Suprapubic skin (tissue), 4 donors: ENCODE data around the gene SLC22A13. TPM values are rescaled to one million over a fixed set of nuclear protein-coding genes. Genes with fewer than 3 reads are reported as not detected.

Experiments used
- DNase-seq, 2 donors: peaks; one replicate each; pipeline ENCODE4 v3.0.0-alpha.2; 2019; ENCODE audit warnings: low spot score in 2 of 2
- H3K27ac ChIP-seq: fragments of 200-600 bp; sonication (generic); one replicate; pipeline ENCODE4 v1.5.1; 2019
- H3K27me3 ChIP-seq: fragments of 200-600 bp; sonication (generic); one replicate; pipeline ENCODE4 v1.5.1; 2019
- H3K36me3 ChIP-seq: fragments of 200-600 bp; sonication (generic); one replicate; pipeline ENCODE4 v1.5.1; 2019
- H3K4me1 ChIP-seq: fragments of 200-600 bp; sonication (generic); one replicate; pipeline ENCODE4 v1.5.1; 2019
- H3K4me3 ChIP-seq: fragments of 200-600 bp; sonication (generic); one replicate; pipeline ENCODE4 v1.5.1; 2019; ENCODE audit warnings: mild to moderate bottlenecking
- H3K9me3 ChIP-seq: fragments of 200-600 bp; sonication (generic); one replicate; pipeline ENCODE4 v1.5.1; 2019
- CTCF ChIP-seq, 2 donors: fragments of 200-600 bp in 1 of 2; fragments of 450-650 bp in 1 of 2; sonication (generic) in 1 of 2; IDR thresholded peaks; one replicate each; pipeline ENCODE4 v1.5.1; 2016 to 2019; ENCODE audit warnings: antibody characterized with exemption in 2 of 2, mild to moderate bottlenecking in 1 of 2, moderate library complexity in 1 of 2
- EP300 ChIP-seq: sonication (generic); formaldehyde crosslinking; IDR thresholded peaks from one replicate; pipeline ENCODE4 v1.6.1; 2017; ENCODE audit warnings: antibody characterized with exemption
- POLR2A ChIP-seq, 2 donors: fragments of 450-650 bp; IDR thresholded peaks; one replicate each; pipeline ENCODE4 v1.6.1; 2017; ENCODE audit warnings: antibody characterized with exemption in 2 of 2, mild to moderate bottlenecking in 2 of 2, moderate library complexity in 2 of 2
- POLR2AphosphoS5 ChIP-seq, 3 donors: sonication (generic); formaldehyde crosslinking; IDR thresholded peaks; one replicate each; pipeline ENCODE4 v1.6.1; 2017; ENCODE audit warnings: antibody characterized with exemption in 3 of 3
- WGBS: methylation state at CpG from one replicate; pipeline ENCODE4 v1.1.5; 2018; 5-methylcytosine and 5-hydroxymethylcytosine counted together
- total RNA-seq, 4 donors: library from RNA; depleted of rRNA; stranded (reverse); fragments of >200 nt; gene quantifications; one replicate each; pipeline ENCODE4 v1.1.0, GENCODE V29; 2016

Gene SLC22A13
- 1 to 10 TPM in 1 of 4 donors, under 1 TPM in 1, not detected in 2; 0.21 to 1.3 TPM for total RNA-seq

GRCh38 chr3:38265604-38266307, at the start of gene SLC22A13:
Gene SLC22A13 (plus strand): TSS chr3:38265812. CDS start chr3:38265861, 49 bp downstream.
- no peaks in the 10 kb centered on the region for H3K9me3 ChIP-seq
- WGBS = 92% methylated on average over 9 of the region's 9 CpGs
- H3K4me3 ChIP-seq = no peak within 1 kb of the TSS
- TF ChIP-seq EP300 (no peak), POLR2AphosphoS5 (IDR thresholded peaks at IDR 0.05) (no peak), POLR2A (IDR thresholded peaks at IDR 0.05) (no peak), CTCF (IDR thresholded peaks at IDR 0.05) (no peak)
- no peaks in the 10 kb centered on the region for H3K4me1 ChIP-seq
- no peak within 1 kb of the TSS for H3K27ac ChIP-seq
- H3K36me3 ChIP-seq = no peaks in the 10 kb centered on the region
- DNase-seq = no peak
- no peaks in the 10 kb centered on the region for H3K27me3 ChIP-seq

- TF ChIP-seq CTCF (IDR thresholded peaks at IDR 0.05) = no peak
- no peak for TF ChIP-seq POLR2AphosphoS5 (IDR thresholded peaks at IDR 0.05)
- no peak for TF ChIP-seq EP300
- TF ChIP-seq POLR2A (IDR thresholded peaks at IDR 0.05) = no peak
- Histone ChIP-seq H3K27ac (no peak overlapping the region), H3K27me3 (no peaks in the 10 kb centered on the region), H3K9me3 (no peaks in the 10 kb centered on the region), H3K4me3 (no peak overlapping the region), H3K4me1 (no peaks in the 10 kb centered on the region), H3K36me3 (peaks cover 11% of the 10 kb centered on the region)
- no peak for DNase-seq
- WGBS = 95% methylated on average over 3 of the region's 3 CpGs
Measured at GRCh38 chr3:38219609-38220197, 45.9 kb upstream of the SLC22A13 start.

GRCh38 chr3:38221005-38221404, 44.6 kb upstream of the SLC22A13 start:
- no peaks in the 10 kb centered on the region for H3K27me3 ChIP-seq
- H3K4me3 ChIP-seq = no peak overlapping the region
- TF ChIP-seq POLR2A (IDR thresholded peaks at IDR 0.05) = no peak
- no peak for TF ChIP-seq POLR2AphosphoS5 (IDR thresholded peaks at IDR 0.05)
- TF ChIP-seq CTCF (IDR thresholded peaks at IDR 0.05) = no peak
- no peak for TF ChIP-seq EP300
- 100% methylated on average over 1 of the region's 1 CpG for WGBS
- no peak overlapping the region for H3K27ac ChIP-seq
- no peaks in the 10 kb centered on the region for H3K4me1 ChIP-seq
- no peaks in the 10 kb centered on the region for H3K9me3 ChIP-seq
- DNase-seq = no peak
- H3K36me3 ChIP-seq = peaks cover 16% of the 10 kb centered on the region

- WGBS = 85% methylated on average over 7 of the region's 7 CpGs
- TF ChIP-seq POLR2A (IDR thresholded peaks at IDR 0.05) (no peak), CTCF (IDR thresholded peaks at IDR 0.05) (no peak), EP300 (no peak), POLR2AphosphoS5 (IDR thresholded peaks at IDR 0.05) (no peak)
- DNase-seq = no peak
- Histone ChIP-seq H3K27ac (no peak overlapping the region), H3K9me3 (no peaks in the 10 kb centered on the region), H3K36me3 (peaks cover 26% of the 10 kb centered on the region), H3K4me3 (no peak overlapping the region), H3K27me3 (no peaks in the 10 kb centered on the region), H3K4me1 (no peaks in the 10 kb centered on the region)
Measured at GRCh38 chr3:38222032-38222634, 43.5 kb upstream of the SLC22A13 start.

- H3K27me3 ChIP-seq = no peaks in the 10 kb centered on the region
- H3K4me3 ChIP-seq = no peak overlapping the region
- no peaks in the 10 kb centered on the region for H3K9me3 ChIP-seq
- no peaks in the 10 kb centered on the region for H3K4me1 ChIP-seq
- no peak overlapping the region for H3K27ac ChIP-seq
- DNase-seq = no peak
- peaks cover 28% of the 10 kb centered on the region for H3K36me3 ChIP-seq
- no peak for TF ChIP-seq POLR2A (IDR thresholded peaks at IDR 0.05)
- no peak for TF ChIP-seq POLR2AphosphoS5 (IDR thresholded peaks at IDR 0.05)
- no peak for TF ChIP-seq EP300
- TF ChIP-seq CTCF (IDR thresholded peaks at IDR 0.05) = no peak
- WGBS = 95% methylated on average over 4 of the region's 4 CpGs
Measured at GRCh38 chr3:38224357-38224756, 41.3 kb upstream of the SLC22A13 start.
